Amygdala (tissue), 56 donors: ENCODE results near the gene EFCAB8.
A peak's percentile ranks its signal among the peaks of the same experiment; 100 is the strongest.

Source experiments
- DNase-seq, 56 donors: peaks; one replicate each; lab custom pipeline; 2025; lab: John Stamatoyannopoulos, UW

EFCAB8 gene

DNA sequence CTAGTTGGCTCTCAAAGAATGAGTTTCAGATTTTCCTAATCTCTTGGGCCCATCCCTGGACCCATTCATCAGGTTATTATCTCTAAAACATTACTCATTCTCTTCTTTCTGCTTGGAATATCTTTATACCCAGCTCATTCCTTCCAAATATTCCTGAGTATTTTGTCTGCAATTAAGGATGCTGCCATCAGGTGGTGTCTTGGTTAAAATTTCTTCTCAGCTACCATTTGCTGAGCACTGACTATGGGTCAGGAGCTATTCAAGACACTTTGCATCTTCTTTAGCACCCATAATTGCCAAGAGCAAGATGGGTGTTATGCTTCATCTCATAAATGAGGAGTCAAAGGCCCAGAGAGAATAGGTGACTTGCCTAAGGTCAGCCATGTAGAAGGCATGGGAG is 137.1 kb downstream of the EFCAB8 start:
- no peak for DNase-seq

DNA sequence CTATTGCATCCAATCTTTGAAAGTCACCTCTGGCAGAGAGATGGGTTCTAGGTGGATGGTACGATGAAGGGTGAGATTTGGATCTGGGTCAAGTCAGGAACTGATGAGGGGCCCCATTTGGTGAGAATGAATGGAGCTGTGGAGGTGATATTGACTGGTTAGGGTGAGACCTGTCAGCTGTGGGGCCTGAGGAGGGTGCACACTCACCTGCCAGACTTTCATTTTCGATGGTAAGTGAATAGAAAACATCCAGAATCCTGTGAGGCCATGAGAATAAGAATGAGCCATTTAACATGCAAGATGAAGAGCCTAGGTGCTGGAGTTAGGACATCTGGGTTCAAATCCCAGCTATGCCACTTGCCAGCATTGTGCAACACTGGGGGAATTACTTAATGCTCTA is 138.7 kb downstream of the EFCAB8 start:
- DNase-seq = no peak

DNA sequence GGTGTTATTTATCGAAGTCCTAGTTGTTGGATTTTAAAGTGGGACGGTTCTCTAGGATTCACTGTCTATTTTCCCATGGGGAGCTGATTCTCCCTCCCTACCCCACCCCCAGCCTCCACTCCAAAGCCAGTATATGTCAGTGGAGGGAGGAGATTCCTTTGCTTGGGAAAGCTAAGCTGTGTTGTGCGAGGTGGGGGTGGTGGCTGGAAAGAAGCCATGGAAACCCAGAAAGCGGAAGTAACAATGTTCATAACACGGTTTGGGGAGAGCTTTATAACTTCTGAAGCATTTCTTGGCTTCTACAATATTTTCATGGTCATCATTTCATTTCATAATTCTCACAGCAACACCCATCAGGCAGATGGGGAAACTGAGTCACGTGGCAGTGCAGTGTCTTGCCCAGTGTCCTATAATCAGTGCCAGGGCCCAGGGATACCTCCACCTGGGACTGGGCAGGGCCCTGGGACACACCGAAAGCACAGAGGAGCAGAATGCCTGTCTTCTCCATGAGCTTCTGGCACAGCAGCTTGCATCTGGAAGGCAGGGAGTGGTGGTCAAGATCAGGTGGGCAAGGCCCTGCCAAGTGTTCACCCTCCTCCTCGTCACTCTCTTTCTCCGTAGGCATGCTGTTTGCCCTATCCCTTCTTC is 141.0 kb downstream of the EFCAB8 start:
- DNase-seq = no peak

DNA sequence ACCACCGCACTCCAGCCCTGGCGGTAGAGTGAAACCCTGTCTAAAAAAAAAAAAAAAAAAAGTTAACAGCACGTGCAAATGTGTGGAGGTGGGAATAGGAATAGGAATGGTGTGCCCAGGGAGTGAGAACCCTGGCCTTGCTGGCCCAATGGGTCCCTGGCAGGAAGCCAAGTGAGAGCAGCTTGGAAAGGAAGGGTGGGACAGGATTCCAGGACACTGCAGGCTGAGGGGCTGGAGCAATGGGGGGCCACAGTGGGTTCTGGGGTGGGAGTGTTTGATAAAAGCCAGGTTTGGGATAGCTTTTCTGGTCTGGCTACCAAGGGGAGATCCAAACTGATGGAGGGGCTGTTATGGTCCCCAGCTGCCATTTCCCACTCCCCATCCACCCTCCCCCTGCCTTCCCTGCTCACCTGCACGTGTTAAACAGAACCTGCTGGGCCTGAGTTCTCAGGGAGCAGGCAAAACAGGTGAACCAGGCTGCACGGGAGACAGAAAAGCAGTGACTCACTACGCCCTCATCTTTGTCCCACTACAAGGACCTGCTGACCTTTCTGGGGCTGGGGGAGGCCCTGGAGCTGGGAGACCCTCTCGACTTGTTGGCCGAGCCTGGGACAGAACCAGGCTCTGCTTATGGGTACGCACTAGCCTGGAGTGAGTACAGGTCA is 142.2 kb downstream of the EFCAB8 start:
- no peak for DNase-seq

GRCh38 chr20:33002087-33002808 is 143.5 kb downstream of the EFCAB8 start:
- no peak for DNase-seq

DNA sequence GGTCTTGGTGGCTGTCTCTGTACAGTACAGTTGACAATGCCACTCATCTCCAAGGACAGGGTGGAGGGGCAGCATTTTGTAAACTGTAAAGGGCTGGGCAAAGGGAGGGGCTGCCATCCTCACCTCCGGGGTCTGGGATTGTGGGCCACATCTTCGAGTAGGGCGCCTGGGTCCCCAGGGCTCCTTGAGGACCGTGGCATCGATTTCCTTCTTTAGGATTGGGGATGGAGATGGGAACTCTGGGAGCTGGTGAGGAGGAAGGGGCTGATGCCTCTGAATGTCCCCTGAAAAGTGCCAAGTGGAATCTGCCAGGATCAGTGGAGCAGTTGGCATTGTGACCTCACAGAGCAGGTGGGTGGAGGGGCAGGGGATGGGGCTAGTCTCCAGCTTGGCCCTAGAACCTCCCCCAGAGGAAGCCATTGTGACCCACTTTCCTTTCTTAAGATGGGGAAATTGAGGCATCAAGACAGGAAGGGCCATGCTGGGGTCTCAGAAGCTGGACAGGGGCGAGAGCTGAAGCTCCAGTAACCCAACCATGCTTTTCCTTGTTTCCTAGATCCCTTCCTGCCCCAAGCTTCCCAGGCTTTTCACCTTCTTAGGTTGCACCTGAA is 145.5 kb downstream of the EFCAB8 start, which contains the start of gene SUN5:
Gene SUN5, minus strand, starts transcription at position 293 of the 611 bp plus-strand sequence. Its CDS starts 93 bp downstream, at position 200.
- no peak for DNase-seq

DNA sequence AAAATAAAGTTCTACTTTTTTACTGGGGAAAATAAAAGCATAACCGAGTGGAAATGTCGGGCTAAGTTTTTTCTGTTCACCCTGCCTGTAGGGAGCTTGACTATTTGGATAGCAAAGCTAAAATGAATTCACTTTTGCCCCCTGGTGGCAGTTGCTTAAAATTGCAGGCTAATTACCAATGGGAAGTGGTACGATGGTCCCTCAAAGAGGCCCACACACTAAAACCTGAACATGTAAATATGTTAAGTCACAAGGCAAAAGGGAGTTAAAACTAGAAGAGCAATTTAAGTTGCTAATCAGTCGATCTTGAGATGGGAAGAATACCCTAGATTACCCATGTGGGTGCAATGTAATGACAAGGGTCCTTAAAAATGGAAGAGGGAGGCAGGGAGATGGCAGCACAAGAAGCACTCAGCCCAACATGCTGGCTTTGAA is 146.4 kb downstream of the EFCAB8 start:
- no peak for DNase-seq

- no peak for DNase-seq
Measured at GRCh38 chr20:33005908-33006775, 147.4 kb downstream of the EFCAB8 start.

DNA sequence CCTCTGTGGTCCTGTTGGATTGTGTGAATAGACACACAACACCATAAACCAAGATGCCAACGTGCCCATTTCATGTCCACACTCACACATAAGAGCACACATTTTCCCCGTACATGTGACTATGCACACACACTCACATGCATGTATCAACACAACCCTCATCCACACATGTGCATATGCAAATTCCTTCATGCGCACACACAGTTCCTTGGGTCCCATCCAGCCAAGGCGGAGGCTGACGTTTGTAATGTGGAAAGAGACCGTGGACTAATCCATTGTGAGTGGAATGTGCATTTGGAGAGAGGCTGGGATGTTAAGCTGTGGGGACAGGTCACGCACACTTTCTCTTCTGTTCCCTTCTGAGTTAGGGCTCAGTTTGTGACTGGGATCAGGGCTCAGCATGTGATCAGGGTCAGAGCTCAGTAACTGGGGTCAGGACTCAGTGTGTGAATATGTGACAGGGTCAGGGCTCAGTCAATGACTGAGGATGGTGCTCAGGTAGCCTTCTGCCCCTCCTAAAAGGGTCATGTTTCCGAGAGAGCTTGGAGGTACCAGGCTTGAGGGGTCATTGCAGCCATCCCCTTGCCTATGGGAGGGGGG is 148.2 kb downstream of the EFCAB8 start:
- DNase-seq = no peak

GRCh38 chr20:33007376-33008335 is 148.9 kb downstream of the EFCAB8 start, which contains the start of gene BPIFB2:
Gene BPIFB2 (plus strand): TSS chr20:33007704. CDS start chr20:33008575, 871 bp downstream.
- DNase-seq = no peak

GRCh38 chr20:33008336-33009213 is 149.9 kb downstream of the EFCAB8 start:
- DNase-seq = no peak

DNA sequence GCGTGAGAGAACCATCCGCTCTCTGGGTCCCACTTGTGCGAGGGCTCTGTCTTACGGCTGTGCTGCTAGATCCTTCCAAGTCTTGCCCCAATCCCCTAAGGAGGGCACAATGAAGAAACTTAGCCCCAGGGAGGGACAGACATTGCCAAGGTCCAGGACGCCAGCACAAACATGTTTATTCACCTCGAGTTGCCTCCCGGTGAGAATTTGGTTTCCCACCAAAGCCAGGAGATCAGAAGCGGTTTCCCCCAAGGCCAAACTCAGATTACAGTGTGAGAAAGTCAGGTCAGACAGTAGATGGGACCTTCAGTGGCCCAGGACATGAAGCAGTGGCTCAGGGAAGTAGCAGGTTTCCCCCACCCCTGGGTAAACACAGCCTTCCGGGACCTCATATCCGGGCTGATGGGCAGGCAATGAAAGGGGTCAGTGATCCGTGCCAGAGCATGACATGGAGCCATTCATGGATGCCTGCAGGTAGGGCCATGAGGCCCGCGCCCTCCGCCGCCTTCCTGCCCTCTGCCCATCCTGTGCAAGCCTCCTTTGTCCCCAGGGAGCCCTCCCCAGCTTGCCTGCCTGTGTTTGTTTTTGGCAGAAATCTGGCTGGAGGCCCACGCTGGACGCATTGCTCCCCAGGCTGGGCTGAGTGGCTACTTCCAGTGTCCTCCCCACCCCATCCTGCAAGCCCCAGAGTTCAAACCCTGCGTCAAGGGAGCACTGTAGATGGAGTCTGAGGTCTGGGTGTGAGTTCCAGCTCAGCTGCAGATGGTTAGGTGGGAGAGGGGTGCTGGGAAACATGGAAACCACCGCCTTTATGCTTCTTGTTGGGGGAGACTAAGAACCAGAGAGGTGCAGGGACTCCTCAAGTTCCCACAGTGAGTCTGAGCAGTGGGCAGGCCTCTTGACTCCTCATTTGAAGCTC is 150.8 kb downstream of the EFCAB8 start:
- DNase-seq = peak in 1 of 56 donors; percentile 17

- no peak for DNase-seq
Measured at GRCh38 chr20:33010133-33010504, 151.4 kb downstream of the EFCAB8 start.

- DNase-seq = no peak
Measured at GRCh38 chr20:33010674-33011449, 152.1 kb downstream of the EFCAB8 start.
